NT2/D1 (cell line): ENCODE measurements around the gene TANC1.

Experiments used
- DNase-seq: peaks from one replicate; pipeline ENCODE4 v3.0.0-alpha.2; 2011; ENCODE audit warnings: low read depth, low spot score
- H3K27me3 ChIP-seq: 2 replicates; pipeline ENCODE4 v1.6.0; 2011; ENCODE audit warnings: mild to moderate bottlenecking; ENCODE audit not compliant: insufficient read length, insufficient read depth
- H3K36me3 ChIP-seq: 2 replicates; pipeline ENCODE4 v1.6.1; 2011; ENCODE audit warnings: mild to moderate bottlenecking, low read length, mixed read lengths; ENCODE audit not compliant: insufficient read depth, insufficient read length
- H3K4me1 ChIP-seq: 2 replicates; pipeline ENCODE4 v1.5.1; 2011; ENCODE audit not compliant: insufficient read depth, insufficient read length
- H3K4me3 ChIP-seq: 2 replicates; pipeline ENCODE4 v1.5.1; 2011; ENCODE audit warnings: low read depth; ENCODE audit not compliant: insufficient read length
- H3K9ac ChIP-seq: 2 replicates; pipeline ENCODE4 v1.6.0; 2011; ENCODE audit warnings: low read depth; ENCODE audit not compliant: insufficient read length
- H3K9me3 ChIP-seq: 2 replicates; pipeline ENCODE4 v1.5.1; 2011; ENCODE audit warnings: mild to moderate bottlenecking, low read length; ENCODE audit not compliant: insufficient read depth
- SUZ12 ChIP-seq: IDR thresholded peaks from 2 replicates; pipeline ENCODE4 v1.6.1; 2011; ENCODE audit not compliant: insufficient read length, insufficient read depth; ENCODE audit errors: extremely low read depth
- YY1 ChIP-seq: IDR thresholded peaks from 2 replicates; pipeline ENCODE4 v1.6.1; 2011; ENCODE audit not compliant: insufficient read length, insufficient read depth
- ZNF274 ChIP-seq: IDR thresholded peaks from 2 replicates; pipeline ENCODE4 v1.6.1; 2011; ENCODE audit warnings: mild to moderate bottlenecking, low read depth, low read length

TANC1 gene

DNA sequence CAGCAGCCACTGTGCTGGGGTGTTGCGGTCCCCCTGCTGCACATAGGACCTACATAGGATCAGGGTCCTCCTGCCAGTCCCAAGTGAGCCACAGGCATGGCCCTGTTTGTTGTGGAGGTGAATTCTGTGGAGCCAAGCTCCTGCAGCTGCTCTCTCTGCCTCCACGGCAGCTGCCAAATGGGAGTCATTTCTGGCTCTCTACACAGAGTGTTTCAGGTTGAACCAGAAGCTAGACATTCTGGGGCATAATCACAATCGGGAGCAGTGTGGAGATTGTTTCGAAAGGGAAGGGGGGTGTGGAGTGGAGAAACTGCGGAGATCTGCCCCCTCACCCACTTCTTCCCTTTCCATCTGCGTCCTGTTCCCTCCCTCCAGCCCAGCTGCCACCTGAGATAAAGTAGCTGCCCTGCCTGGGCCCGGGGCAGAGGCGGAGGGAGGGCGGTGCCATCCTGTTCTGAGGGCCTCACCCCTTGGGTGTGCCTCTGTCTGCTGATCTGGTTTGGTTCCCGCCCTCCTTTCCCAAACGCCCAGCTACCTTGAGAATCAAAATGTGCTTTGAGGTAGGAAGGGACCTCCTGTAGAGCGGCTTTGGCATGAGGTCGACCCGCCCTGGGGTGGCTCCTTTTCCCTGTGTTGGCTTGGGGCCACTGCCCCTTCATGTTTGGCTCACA, 178.7 kb downstream of the TANC1 start:
- H3K9ac ChIP-seq: no peak overlapping the region
- DNase-seq: no peak
- H3K4me3 ChIP-seq: no peak overlapping the region
- peaks cover 24% of the 10 kb centered on the region for H3K36me3 ChIP-seq
- no peaks in the 10 kb centered on the region for H3K9me3 ChIP-seq
- TF ChIP-seq SUZ12 (no peak), ZNF274 (no peak), YY1 (no peak)
- no peaks in the 10 kb centered on the region for H3K27me3 ChIP-seq
- no peaks in the 10 kb centered on the region for H3K4me1 ChIP-seq

DNA sequence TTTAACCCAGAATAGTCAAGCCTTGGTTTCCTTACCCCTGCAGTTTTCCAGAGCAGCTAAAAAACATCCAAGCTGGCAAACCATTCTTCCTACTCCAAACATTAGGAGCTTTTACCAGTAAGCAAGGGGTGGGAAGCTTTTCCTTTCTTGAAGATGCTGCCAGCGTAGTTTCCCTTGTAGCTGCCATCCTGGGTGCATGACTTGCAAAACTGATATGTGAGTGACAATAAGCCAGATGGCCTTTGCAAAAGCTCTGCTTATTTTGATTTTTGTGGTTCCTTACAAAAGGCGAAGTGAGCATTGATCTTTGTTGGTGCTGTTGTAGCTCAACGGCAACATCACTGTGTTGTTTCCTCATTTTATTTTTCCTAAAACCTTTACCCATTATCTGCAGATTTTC, 179.2 kb downstream of the TANC1 start:
- H3K4me1 ChIP-seq: no peaks in the 10 kb centered on the region

DNA sequence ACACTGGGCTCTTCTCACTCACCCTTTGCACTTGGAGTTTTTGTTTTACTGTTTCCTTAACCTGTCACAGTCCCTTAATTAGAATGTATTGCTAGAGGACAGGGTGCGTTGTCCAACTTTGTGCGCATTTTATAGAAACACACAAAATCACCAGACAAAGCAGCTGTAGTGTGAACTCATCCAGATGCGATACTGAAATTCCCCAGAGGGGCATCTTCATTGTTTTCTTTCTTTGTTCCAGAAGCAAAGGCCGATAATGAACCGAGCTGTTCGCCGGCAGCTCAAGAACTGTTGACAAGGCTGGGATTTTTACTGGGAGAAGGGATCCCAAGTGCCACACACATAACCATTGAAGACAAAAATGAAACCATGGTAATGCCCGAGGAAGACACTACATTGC, 180.5 kb downstream of the TANC1 start:
- Histone ChIP-seq H3K9me3 (no peaks in the 10 kb centered on the region), H3K36me3 (peaks cover 25% of the 10 kb centered on the region), H3K4me1 (no peaks in the 10 kb centered on the region), H3K9ac (no peak overlapping the region), H3K27me3 (no peaks in the 10 kb centered on the region), H3K4me3 (no peak overlapping the region)
- TF ChIP-seq YY1 (no peak), SUZ12 (no peak), ZNF274 (no peak)
- no peak for DNase-seq

More for the DNA sequence above, 179.2 kb downstream of the TANC1 start:
- no peak for DNase-seq
- TF ChIP-seq SUZ12 (no peak), ZNF274 (no peak), YY1 (no peak)
- Histone ChIP-seq H3K27me3 (no peaks in the 10 kb centered on the region), H3K36me3 (peaks cover 25% of the 10 kb centered on the region), H3K9me3 (no peaks in the 10 kb centered on the region), H3K9ac (no peak overlapping the region), H3K4me3 (no peak overlapping the region)

DNA sequence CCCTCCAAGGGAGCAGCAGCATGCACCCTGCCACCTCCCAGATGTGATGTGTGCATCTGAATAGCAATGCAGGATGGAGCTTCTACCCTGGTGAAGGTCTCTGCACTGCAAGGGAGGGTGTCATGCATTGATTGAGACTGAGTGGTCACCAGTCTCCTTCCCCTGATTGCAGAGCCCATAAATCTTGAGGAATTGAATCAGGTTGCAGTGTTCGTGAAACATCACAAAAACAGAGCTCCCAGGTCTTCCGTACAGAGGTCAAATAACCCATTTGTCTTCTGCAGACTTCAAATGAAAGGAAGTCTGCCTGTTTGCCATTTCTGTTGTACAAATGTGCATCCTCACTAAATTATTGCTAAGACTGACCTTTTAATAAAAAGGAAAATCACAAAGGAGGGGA, 181.3 kb downstream of the TANC1 start:
- no peak for TF ChIP-seq ZNF274
- Histone ChIP-seq H3K27me3 (no peaks in the 10 kb centered on the region), H3K4me1 (no peaks in the 10 kb centered on the region), H3K4me3 (no peak overlapping the region), H3K36me3 (peaks cover 27% of the 10 kb centered on the region), H3K9me3 (no peaks in the 10 kb centered on the region), H3K9ac (no peak overlapping the region)
- DNase-seq: no peak

DNA sequence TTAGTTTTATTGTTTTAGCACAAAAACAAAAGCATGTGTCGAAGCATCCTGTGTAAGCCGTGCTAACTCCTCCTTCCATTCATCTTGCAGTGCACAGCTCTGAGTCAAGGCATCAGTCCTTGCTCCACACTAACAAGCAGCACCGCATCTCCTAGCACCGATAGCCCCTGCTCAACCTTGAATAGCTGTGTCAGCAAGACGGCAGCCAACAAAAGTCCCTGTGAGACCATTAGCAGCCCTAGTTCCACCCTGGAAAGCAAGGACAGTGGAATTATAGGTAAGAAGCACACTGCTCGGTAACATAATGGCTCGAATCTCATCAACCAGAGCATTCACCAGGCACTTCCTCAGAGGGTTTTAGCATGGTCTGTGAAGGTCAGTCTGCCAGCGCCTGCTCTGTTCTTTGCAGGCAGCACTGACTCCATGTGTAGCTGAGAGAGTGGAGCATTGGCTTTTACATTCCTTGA, 181.9 kb downstream of the TANC1 start:
- H3K27me3 ChIP-seq: no peaks in the 10 kb centered on the region
- H3K9me3 ChIP-seq: no peaks in the 10 kb centered on the region
- no peak overlapping the region for H3K4me3 ChIP-seq
- DNase-seq: no peak
- no peak overlapping the region for H3K9ac ChIP-seq
- no peak for TF ChIP-seq SUZ12
- no peak for TF ChIP-seq YY1
- no peak for TF ChIP-seq ZNF274
- no peaks in the 10 kb centered on the region for H3K4me1 ChIP-seq
- H3K36me3 ChIP-seq: peaks cover 30% of the 10 kb centered on the region

DNA sequence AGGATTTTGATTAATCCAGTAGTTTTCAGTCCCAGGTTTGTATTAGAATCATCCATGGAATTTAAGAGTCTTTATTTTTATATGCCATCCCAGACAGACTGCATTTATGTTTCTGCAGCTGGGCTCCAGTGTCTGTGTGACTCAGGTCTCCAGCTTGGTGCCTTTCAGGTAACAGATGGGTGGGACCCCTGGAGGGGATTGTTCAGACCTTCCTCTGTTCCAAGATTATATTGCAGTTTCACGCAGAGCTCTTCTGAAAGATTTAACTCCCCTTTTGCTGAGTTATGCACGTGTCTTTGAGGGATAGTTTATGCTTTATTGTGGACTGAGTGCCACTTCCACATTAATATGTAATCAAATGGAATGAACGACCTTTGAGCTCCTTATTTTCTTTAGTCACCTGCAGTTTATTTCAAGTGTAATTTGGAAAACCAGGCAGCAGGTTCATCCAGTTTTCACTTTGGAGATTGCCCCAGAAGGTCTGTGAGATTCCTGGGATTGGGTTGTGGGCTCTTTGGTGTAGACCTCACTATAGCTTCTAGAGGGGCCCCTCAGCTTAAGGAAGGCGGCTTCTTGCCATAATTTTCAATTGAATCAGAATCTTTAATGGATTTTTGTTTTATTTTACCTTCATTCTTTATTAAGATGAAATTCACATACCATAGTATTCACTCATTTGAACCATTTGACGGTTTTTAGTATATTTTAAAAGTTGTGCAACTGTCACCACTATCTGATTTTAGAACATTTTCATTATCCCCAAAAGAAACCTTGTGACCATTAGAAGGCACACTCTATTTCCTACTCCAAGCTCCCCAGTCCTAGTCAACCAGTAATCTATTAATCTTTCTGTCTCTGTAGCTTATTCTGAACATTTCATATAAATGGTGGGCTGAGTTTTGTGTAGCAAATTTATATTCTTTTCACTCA, 183.0 kb downstream of the TANC1 start:
- no peaks in the 10 kb centered on the region for H3K4me1 ChIP-seq
- DNase-seq: no peak
- peaks cover 32% of the 10 kb centered on the region for H3K36me3 ChIP-seq
- H3K9me3 ChIP-seq: no peaks in the 10 kb centered on the region
- no peak for TF ChIP-seq YY1
- H3K4me3 ChIP-seq: no peak overlapping the region
- no peak overlapping the region for H3K9ac ChIP-seq
- H3K27me3 ChIP-seq: no peaks in the 10 kb centered on the region

DNA sequence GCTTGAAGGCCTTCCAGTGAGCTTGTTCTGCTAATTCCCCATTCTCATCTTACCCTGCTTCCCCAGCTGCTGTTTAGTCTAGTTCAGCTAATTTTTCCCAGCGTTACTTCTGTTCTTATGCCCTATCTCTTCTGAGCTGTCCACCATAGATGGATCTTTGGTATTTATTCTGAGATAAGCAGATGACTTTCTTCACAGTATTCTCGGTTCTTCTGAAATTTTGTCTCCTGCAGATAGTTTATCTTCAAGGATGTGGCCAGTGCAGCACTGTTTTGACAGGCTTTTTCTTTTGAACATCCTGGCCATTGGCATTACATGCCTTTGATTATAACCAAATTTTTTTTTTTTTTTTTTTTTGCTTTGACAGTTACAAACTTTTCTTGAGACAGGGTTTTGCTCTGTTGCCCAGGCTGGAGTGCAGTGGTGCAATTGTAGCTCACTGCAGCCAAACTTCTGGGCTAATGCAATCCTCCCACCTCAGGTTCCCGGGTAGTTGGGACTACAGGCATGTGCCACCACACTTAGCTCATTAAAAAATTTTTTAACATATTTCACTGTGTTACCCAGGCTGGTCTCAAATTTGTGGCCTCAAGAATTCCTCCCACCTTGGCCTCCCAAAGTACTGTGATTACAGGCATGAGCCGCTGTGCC, 183.8 kb downstream of the TANC1 start:
- Histone ChIP-seq H3K9me3 (no peaks in the 10 kb centered on the region), H3K4me3 (no peak overlapping the region), H3K27me3 (no peaks in the 10 kb centered on the region), H3K9ac (no peak overlapping the region), H3K4me1 (no peaks in the 10 kb centered on the region), H3K36me3 (peaks cover 35% of the 10 kb centered on the region)
- DNase-seq: no peak
- no peak for TF ChIP-seq SUZ12
- no peak for TF ChIP-seq ZNF274
- no peak for TF ChIP-seq YY1
